WERI-Rb-1 (cell line): ENCODE measurements around the gene TMEM52.
"Not testable (repeated sequence)": the region's sequence is repeated elsewhere in the genome, so short reads cannot be mapped to it uniquely, and the experiment has no call there.

Experiments used
- DNase-seq: peaks from one replicate; pipeline ENCODE4 v3.0.0-alpha.2; 2020
- H3K27ac ChIP-seq: fragments of 250-450 bp; sonication (Bioruptor Pico); 2 replicates; pipeline ENCODE4 v1.5.1; 2020; ENCODE audit warnings: mild to moderate bottlenecking, moderate library complexity
- H3K27me3 ChIP-seq: fragments of 250-450 bp; sonication (Bioruptor Pico); 2 replicates; pipeline ENCODE4 v1.5.1; 2021; ENCODE audit warnings: mild to moderate bottlenecking, low read depth, moderate library complexity; ENCODE audit not compliant: insufficient read depth, severe bottlenecking
- H3K36me3 ChIP-seq: fragments of 250-450 bp; sonication (Bioruptor Pico); 2 replicates; pipeline ENCODE4 v1.5.1; 2020; ENCODE audit warnings: mild to moderate bottlenecking, moderate library complexity
- H3K4me3 ChIP-seq: 2 replicates; pipeline ENCODE4 v1.5.1; 2011; ENCODE audit warnings: low read depth, mild to moderate bottlenecking, control low read depth, low read length
- H3K9me3 ChIP-seq: fragments of 250-450 bp; sonication (Bioruptor Pico); 2 replicates; pipeline ENCODE4 v1.5.1; 2021; ENCODE audit warnings: mild to moderate bottlenecking, moderate library complexity; ENCODE audit not compliant: severe bottlenecking
- CTCF ChIP-seq: IDR thresholded peaks from 2 replicates; pipeline ENCODE4 v1.5.1; 2011; ENCODE audit warnings: low read depth, mild to moderate bottlenecking, control low read depth, inconsistent platforms, low read length

TMEM52 gene

DNA sequence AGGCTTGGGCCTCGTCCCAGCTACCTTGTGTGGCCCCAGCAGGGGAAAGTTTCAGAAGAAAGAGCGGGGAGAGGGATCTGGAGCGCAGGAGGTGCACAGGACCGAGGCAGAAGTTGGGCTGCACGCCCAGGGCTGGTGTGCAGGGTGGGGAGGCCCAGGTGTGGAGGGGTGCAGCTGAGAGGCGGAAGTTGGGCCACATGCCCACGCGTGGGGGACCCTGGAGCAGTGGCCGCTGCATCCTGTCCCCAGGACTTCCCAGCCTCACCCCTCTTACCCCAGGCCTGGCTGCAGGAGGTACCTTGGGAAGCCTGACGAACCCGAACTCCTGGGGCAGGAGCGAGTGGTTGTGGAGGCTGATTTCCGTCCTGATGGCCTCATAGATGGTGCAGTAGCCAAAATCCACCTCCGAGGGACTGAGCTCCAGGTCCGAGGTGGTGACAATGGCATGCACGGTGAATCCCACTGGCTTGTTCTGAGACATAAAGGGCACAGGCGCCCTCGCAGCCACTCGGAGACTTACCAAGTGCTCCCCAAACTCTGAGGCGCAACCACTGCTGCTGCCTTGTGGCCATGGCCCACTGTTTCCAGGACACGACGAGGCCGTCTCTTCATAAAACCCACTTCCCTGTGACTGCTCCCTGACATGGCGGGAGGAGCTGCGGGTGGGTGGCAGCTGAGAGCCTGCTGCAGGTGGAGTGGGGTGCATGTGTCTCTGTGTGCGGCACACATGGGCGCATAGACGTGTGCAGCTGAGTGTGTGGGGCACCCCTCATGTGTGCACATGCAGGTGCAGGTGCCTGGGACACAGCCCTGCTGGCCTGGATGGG is 20.4 kb upstream of the TMEM52 start:
- H3K27ac ChIP-seq: no peak overlapping the region
- H3K9me3 ChIP-seq: no peaks in the 10 kb centered on the region
- H3K4me3 ChIP-seq: no peak overlapping the region
- no peak for TF ChIP-seq CTCF
- no peaks in the 10 kb centered on the region for H3K27me3 ChIP-seq
- DNase-seq: no peak
- no peaks in the 10 kb centered on the region for H3K36me3 ChIP-seq

- no peaks in the 10 kb centered on the region for H3K27me3 ChIP-seq
These were observed 19.7 kb upstream of the TMEM52 start for GRCh38 chr1:1938613-1939295.

GRCh38 chr1:1938276-1938573 is 19.1 kb upstream of the TMEM52 start:
- no peak for DNase-seq
- TF ChIP-seq CTCF: no peak
- Histone ChIP-seq H3K36me3 (no peaks in the 10 kb centered on the region), H3K27me3 (no peaks in the 10 kb centered on the region), H3K4me3 (no peak overlapping the region), H3K27ac (no peak overlapping the region), H3K9me3 (peaks cover 4% of the 10 kb centered on the region)

More at GRCh38 chr1:1938613-1939295, 19.7 kb upstream of the TMEM52 start:
- peaks cover 3% of the 10 kb centered on the region for H3K9me3 ChIP-seq
- no peak for DNase-seq
- H3K36me3 ChIP-seq: no peaks in the 10 kb centered on the region
- no peak for TF ChIP-seq CTCF
- H3K4me3 ChIP-seq: no peak overlapping the region
- H3K27ac ChIP-seq: no peak overlapping the region

GRCh38 chr1:1937549-1938275 is 18.6 kb upstream of the TMEM52 start:
- DNase-seq: no peak
- peaks cover 4% of the 10 kb centered on the region for H3K9me3 ChIP-seq
- no peaks in the 10 kb centered on the region for H3K27me3 ChIP-seq
- H3K4me3 ChIP-seq: no peak overlapping the region
- no peak for TF ChIP-seq CTCF
- no peaks in the 10 kb centered on the region for H3K36me3 ChIP-seq
- no peak overlapping the region for H3K27ac ChIP-seq

GRCh38 chr1:1937061-1937460 is 18.0 kb upstream of the TMEM52 start:
- Histone ChIP-seq H3K9me3 (peaks cover 4% of the 10 kb centered on the region), H3K4me3 (no peak overlapping the region), H3K36me3 (no peaks in the 10 kb centered on the region), H3K27ac (no peak overlapping the region), H3K27me3 (no peaks in the 10 kb centered on the region)
- TF ChIP-seq CTCF: no peak
- no peak for DNase-seq

DNA sequence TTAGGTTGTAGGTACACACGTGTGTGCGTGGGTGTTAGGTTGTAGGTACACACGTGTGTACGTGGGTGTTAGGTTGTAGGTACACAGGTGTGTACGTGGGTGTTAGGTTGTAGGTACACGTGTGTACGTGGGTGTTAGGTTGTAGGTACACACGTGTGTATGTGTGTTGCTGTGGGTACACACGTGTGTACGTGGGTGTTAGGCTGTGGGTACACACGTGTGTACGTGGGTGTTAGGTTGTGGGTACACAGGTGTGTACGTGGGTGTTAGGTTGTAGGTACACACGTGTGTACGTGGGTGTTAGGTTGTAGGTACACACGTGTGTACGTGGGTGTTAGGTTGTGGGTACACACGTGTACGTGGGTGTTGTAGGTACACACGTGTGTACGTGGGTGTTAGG is 15.8 kb upstream of the TMEM52 start:
- H3K36me3 ChIP-seq, H3K9me3 ChIP-seq, DNase-seq, H3K27ac ChIP-seq, H3K27me3 ChIP-seq, H3K4me3 ChIP-seq: not testable (repeated sequence)
